HCT116 (cell line): Measurements from ENCODE around the gene GPC5. TPM values are rescaled to one million over a fixed set of nuclear protein-coding genes. Genes with fewer than 3 reads are reported as not detected.

Experiments
- ATAC-seq: fragments of 200-7000 bp; cut with Tn5 transposase; 2 replicates; pipeline ENCODE4 v1.9.1; 2020; ENCODE audit warnings: mild to moderate bottlenecking, moderate library complexity
- BruUV-seq: library from RNA; stranded (reverse); fragments of 400-500 nt; replicated peaks from 2 replicates; lab custom pipeline; 2021; lab: Mats Ljungman, UMichigan
- CTCF ChIA-PET: fragments of 300-600 bp; sonication (Branson Sonifier 250); formaldehyde crosslinking; loops from one replicate; lab custom pipeline; 2021; ENCODE audit warnings: antibody characterized with exemption; lab: Charles Lee
- POLR2A ChIA-PET: fragments of 300-600, 350-600 bp; sonication (Branson Sonifier 250); formaldehyde crosslinking; loops from one replicate; lab custom pipeline; 2021; ENCODE audit warnings: antibody characterized with exemption; lab: Charles Lee
- RAD21 ChIA-PET, 2 experiments: fragments of 300-600 bp; sonication (Branson Sonifier 250); formaldehyde crosslinking; loops; one replicate each; lab custom pipeline; 2023; ENCODE audit warnings: low total read pairs in 2 of 2; ENCODE audit not compliant: uncharacterized antibody in 2 of 2, unreplicated experiment in 2 of 2, low non-redundant PET in 1 of 2; lab: Charles Lee
- DNase-seq: peaks from one replicate; pipeline ENCODE4 v3.0.0-alpha.2; 2010; ENCODE audit warnings: low read depth, low spot score
- H2AFZ ChIP-seq: fragments of 200-600 bp; shearing (Covaris generic), sonication (generic); 2 replicates; pipeline ENCODE4 v1.6.1; 2017; ENCODE audit warnings: low read depth, mixed run types, mixed read lengths, antibody characterized with exemption, low read length; ENCODE audit not compliant: poor library complexity, severe bottlenecking
- H3K27ac ChIP-seq: 2 replicates; pipeline ENCODE4 v1.5.1; 2012; ENCODE audit warnings: low read depth, low read length
- H3K27me3 ChIP-seq: fragments of 200-600 bp; sonication (generic); 2 replicates; pipeline ENCODE4 v1.6.1; 2016; ENCODE audit warnings: mixed run types, low read length, mixed read lengths; ENCODE audit not compliant: insufficient read depth
- H3K36me3 ChIP-seq, 2 experiments: fragments of 200-500 bp in 1 of 2; fragments of 200-600 bp in 1 of 2; sonication (Bioruptor generic) in 1 of 2; sonication (generic) in 1 of 2; 2 replicates each; pipeline versions ENCODE4 v1.5.1 to v1.6.1; 2014 to 2016; ENCODE audit warnings: low read length in 2 of 2, inconsistent platforms in 1 of 2, mixed read lengths in 1 of 2, mixed run types in 1 of 2; ENCODE audit not compliant: insufficient read depth in 2 of 2, control insufficient read depth in 1 of 2
- H3K4me1 ChIP-seq, 2 experiments: fragments of 200-600 bp in 1 of 2; sonication (generic) in 1 of 2; 2 replicates each; pipeline versions ENCODE4 v1.5.1 to v1.6.1; 2012 to 2017; ENCODE audit warnings: low read length in 2 of 2, inconsistent platforms in 1 of 2, mild to moderate bottlenecking in 1 of 2, mixed read lengths in 1 of 2, mixed run types in 1 of 2, moderate library complexity in 1 of 2; ENCODE audit not compliant: insufficient read depth in 2 of 2, control insufficient read depth in 1 of 2
- H3K4me2 ChIP-seq: fragments of 200-600 bp; sonication (generic); 2 replicates; pipeline ENCODE4 v1.6.1; 2017; ENCODE audit warnings: mixed run types, low read length, mixed read lengths
- H3K4me3 ChIP-seq, 2 experiments: fragments of 200-600 bp in 1 of 2; sonication (generic) in 1 of 2; replicated peaks in 1 of 2; 2 replicates each; pipeline ENCODE4 v1.5.1; 2011 to 2016; ENCODE audit warnings: low read length in 2 of 2, control low read depth in 1 of 2, low read depth in 1 of 2, mild to moderate bottlenecking in 1 of 2, mixed read lengths in 1 of 2, mixed run types in 1 of 2
- H3K79me2 ChIP-seq: fragments of 200-600 bp; sonication (generic); 2 replicates; pipeline ENCODE4 v1.6.1; 2017; ENCODE audit warnings: mild to moderate bottlenecking, mixed run types, low read length, moderate library complexity, mixed read lengths; ENCODE audit not compliant: insufficient read depth
- H3K9ac ChIP-seq: fragments of 200-600 bp; sonication (generic); 2 replicates; pipeline ENCODE4 v1.6.1; 2016; ENCODE audit warnings: low read length, mixed read lengths
- H3K9me2 ChIP-seq: fragments of 200-600 bp; sonication (generic), shearing (Covaris generic); 2 replicates; pipeline ENCODE4 v1.6.1; 2017; ENCODE audit warnings: mixed run types, mild to moderate bottlenecking, moderate library complexity; ENCODE audit not compliant: insufficient read depth
- H3K9me3 ChIP-seq, 2 experiments: fragments of 200-500 bp in 1 of 2; fragments of 200-600 bp in 1 of 2; sonication (Bioruptor generic) in 1 of 2; sonication (generic) in 1 of 2; 2 replicates each; pipeline ENCODE4 v1.6.1; 2014 to 2017; ENCODE audit warnings: low read length in 2 of 2, mixed read lengths in 2 of 2, inconsistent platforms in 1 of 2, low read depth in 1 of 2, mild to moderate bottlenecking in 1 of 2, mixed run types in 1 of 2, moderate library complexity in 1 of 2; ENCODE audit not compliant: control insufficient read depth in 1 of 2, insufficient read depth in 1 of 2
- H4K20me1 ChIP-seq: fragments of 200-600 bp; sonication (generic), shearing (Covaris generic); 2 replicates; pipeline ENCODE4 v1.6.1; 2017; ENCODE audit warnings: mixed run types, mild to moderate bottlenecking, moderate library complexity; ENCODE audit not compliant: insufficient read depth
- CEBPB ChIP-seq: IDR thresholded peaks from 2 replicates; pipeline ENCODE4 v1.6.1; 2012; ENCODE audit warnings: low read depth
- EZH2 ChIP-seq: fragments of 200-600 bp; sonication (generic); IDR thresholded peaks from 2 replicates; pipeline ENCODE4 v1.6.1; 2017; ENCODE audit warnings: antibody characterized with exemption, mixed run types
- EZH2phosphoT487 ChIP-seq: fragments of 200-600 bp; IDR thresholded peaks from 2 replicates; pipeline ENCODE4 v1.6.1; 2018; ENCODE audit warnings: antibody characterized with exemption, borderline replicate concordance
- POLR2AphosphoS5 ChIP-seq: IDR thresholded peaks from 2 replicates; pipeline ENCODE4 v1.6.1; 2011; ENCODE audit warnings: mild to moderate bottlenecking, low read depth, low read length, moderate library complexity
- TCF7L2 ChIP-seq: IDR thresholded peaks from 2 replicates; pipeline ENCODE4 v1.7.0; 2011; ENCODE audit warnings: borderline replicate concordance, inconsistent platforms; ENCODE audit not compliant: insufficient read depth, insufficient read length; ENCODE audit errors: extremely low read depth
- intact Hi-C: fragments of 100-400 bp; cut with micrococcal nuclease; formaldehyde crosslinking; loops from 2 replicates; pipeline ENCODE4 v1.10.0; 2022
- total RNA-seq: library from RNA; stranded (reverse); gene quantifications from one replicate; pipeline ENCODE4 v1.2.1, GENCODE V29; 2021; ENCODE audit not compliant: unreplicated experiment
- TF ChIP-seq, protein P1 (sequence below): IDR thresholded peaks from 2 replicates; pipeline ENCODE4 v1.6.1; 2012

Gene GPC5
- total RNA-seq, 1 experiment from 2014 or later, result not detected

DNA sequence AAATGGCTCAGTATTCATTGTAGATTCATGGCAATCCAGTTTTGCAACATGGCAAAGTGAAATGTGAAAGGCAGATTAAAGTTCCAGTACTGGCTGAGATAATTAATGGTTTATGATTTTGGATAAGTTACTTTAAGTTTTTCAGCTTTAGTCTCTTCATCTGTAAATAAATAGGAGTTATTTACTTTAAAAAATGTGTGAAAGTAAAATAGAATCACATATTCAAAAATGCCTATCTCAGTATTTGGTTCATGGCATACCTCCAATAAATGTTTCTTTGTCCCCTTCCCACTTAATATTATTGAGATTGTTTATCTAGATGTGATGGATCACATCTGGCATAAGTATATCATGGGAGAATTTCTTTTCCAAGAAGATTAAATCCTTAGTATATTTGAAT is 426.0 kb downstream of the GPC5 start:
- H3K4me3 ChIP-seq, result no peak overlapping the region
- H3K79me2 ChIP-seq, result no peaks in the 10 kb centered on the region
- H3K9me2 ChIP-seq, result no peaks in the 10 kb centered on the region
- no peak overlapping the region for H3K4me2 ChIP-seq
- BruUV-seq, result no TSS peak
- TF ChIP-seq EZH2phosphoT487 (no peak), CEBPB (no peak), EZH2 (no peak), TCF7L2 (no peak)
- ChIA-PET POLR2A (no interaction called here), RAD21 (no interaction called here), CTCF (no interaction called here)
- H3K9ac ChIP-seq, result no peak overlapping the region
- H3K27ac ChIP-seq, result no peak overlapping the region
- no peaks in the 10 kb centered on the region for H3K4me1 ChIP-seq
- intact Hi-C loops, result no loop called here
- DNase-seq (no peak), ATAC-seq (no peak)
- H3K27me3 ChIP-seq, result no peaks in the 10 kb centered on the region
- H2AFZ ChIP-seq, result no peak overlapping the region
- H3K9me3 ChIP-seq, result peaks cover 4 to 16% of the 10 kb centered on the region in 2 experiments; a peak in 2 of 4 replicates
- no peaks in the 10 kb centered on the region for H4K20me1 ChIP-seq
- H3K36me3 ChIP-seq, result no peaks in the 10 kb centered on the region

DNA sequence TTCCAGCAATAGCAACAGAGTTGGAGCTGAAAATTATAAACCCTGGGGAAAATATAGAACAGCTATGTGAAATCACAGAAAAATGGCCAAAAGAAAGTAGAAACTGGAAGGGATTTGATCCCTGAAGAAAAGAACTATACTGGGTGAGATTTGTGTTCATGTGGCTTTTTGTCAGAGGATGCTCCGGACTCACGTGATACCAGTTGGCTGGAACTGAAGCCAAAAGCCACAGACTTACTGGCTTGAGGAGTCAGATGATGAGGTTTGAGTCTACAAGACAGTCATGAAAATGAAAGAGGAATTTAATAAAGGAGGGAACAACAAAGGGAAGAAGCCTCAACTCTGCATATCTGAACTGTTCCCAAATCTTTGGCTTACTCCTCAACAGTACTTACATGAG is 427.1 kb downstream of the GPC5 start:
- ATAC-seq, result no peak
- no peak for DNase-seq
- H3K9me3 ChIP-seq, result peaks cover 4 to 16% of the 10 kb centered on the region in 2 experiments; a peak in 2 of 4 replicates
- H3K4me2 ChIP-seq, result no peak overlapping the region
- no peaks in the 10 kb centered on the region for H4K20me1 ChIP-seq
- ChIA-PET RAD21 (no interaction called here), CTCF (no interaction called here), POLR2A (no interaction called here)
- no peaks in the 10 kb centered on the region for H3K9me2 ChIP-seq
- no peaks in the 10 kb centered on the region for H3K36me3 ChIP-seq
- no peaks in the 10 kb centered on the region for H3K4me1 ChIP-seq
- H3K79me2 ChIP-seq, result no peaks in the 10 kb centered on the region
- no peak overlapping the region for H3K27ac ChIP-seq
- TF ChIP-seq POLR2AphosphoS5, result no peak
- TF ChIP-seq, protein P1, sequence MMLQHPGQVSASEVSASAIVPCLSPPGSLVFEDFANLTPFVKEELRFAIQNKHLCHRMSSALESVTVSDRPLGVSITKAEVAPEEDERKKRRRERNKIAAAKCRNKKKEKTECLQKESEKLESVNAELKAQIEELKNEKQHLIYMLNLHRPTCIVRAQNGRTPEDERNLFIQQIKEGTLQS, result no peak
- no peak overlapping the region for H3K4me3 ChIP-seq
- intact Hi-C loops, result no loop called here
- BruUV-seq, result no TSS peak
- H2AFZ ChIP-seq, result no peak overlapping the region
- H3K9ac ChIP-seq, result no peak overlapping the region
- no peaks in the 10 kb centered on the region for H3K27me3 ChIP-seq
